AG09309 (cell line): ENCODE measurements around the gene MAZ.
A peak's percentile ranks its signal among the peaks of the same experiment; 100 is the strongest.

Source experiments
- DNase-seq: peaks from one replicate; pipeline ENCODE4 v3.0.0-alpha.2; 2010; ENCODE audit warnings: low read depth
- H3K4me3 ChIP-seq: 2 replicates; pipeline ENCODE4 v1.5.1; 2011; ENCODE audit warnings: mild to moderate bottlenecking, low read depth, low read length, moderate library complexity; ENCODE audit not compliant: control insufficient read depth
- TF ChIP-seq, protein P1 (sequence below): IDR thresholded peaks from 2 replicates; pipeline ENCODE4 v1.5.1; 2011; ENCODE audit warnings: mild to moderate bottlenecking, low read depth, low read length, inconsistent platforms; ENCODE audit not compliant: insufficient read depth, control insufficient read depth; ENCODE audit errors: missing control alignments

The MAZ gene

DNA sequence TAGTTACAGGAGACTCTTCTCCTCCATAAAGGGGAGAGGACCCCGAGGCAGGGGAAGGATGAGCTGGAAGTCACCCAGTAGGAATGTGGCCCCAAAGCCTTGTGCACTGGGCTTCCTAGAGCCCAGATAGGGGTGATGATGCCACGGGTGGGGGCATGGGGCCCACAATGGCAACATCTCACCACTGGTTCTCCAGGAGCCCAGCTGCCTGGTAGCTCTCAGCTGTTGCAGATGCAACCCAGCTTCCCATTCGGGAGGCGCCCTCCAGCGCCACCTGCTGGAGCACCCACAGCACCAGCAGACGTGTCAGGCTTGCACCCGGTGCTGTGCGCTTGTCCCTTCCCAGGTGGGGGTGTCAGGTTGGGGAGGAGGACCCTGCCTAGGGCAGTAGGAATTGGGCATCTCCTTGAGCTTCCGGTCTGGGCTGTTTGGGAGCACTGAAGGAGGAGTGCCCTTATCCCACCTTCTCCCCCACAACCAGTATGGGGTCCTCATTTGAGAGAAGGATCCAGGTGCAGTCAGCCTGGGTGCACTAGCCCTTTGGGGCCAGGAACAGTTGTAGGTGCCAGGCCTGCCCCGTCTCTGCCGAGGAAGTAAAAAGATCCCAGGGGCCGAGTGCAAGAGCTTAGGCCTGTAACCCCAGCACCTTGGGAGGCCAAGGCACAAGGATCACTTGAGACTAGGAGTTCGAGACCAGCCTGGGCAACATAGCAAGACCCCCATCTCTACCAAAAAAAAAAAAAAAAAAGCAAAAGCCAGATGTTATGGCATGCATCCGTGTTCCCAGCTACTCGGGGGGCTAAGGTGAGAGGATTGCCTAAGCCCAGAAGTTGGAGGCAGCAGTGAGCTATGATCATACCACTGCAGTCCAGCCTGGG is 42.3 kb downstream of the MAZ start:
- H3K4me3 ChIP-seq: no peak overlapping the region
- TF ChIP-seq, protein P1, sequence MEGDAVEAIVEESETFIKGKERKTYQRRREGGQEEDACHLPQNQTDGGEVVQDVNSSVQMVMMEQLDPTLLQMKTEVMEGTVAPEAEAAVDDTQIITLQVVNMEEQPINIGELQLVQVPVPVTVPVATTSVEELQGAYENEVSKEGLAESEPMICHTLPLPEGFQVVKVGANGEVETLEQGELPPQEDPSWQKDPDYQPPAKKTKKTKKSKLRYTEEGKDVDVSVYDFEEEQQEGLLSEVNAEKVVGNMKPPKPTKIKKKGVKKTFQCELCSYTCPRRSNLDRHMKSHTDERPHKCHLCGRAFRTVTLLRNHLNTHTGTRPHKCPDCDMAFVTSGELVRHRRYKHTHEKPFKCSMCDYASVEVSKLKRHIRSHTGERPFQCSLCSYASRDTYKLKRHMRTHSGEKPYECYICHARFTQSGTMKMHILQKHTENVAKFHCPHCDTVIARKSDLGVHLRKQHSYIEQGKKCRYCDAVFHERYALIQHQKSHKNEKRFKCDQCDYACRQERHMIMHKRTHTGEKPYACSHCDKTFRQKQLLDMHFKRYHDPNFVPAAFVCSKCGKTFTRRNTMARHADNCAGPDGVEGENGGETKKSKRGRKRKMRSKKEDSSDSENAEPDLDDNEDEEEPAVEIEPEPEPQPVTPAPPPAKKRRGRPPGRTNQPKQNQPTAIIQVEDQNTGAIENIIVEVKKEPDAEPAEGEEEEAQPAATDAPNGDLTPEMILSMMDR: peak; percentile 95
- DNase-seq: no peak

DNA sequence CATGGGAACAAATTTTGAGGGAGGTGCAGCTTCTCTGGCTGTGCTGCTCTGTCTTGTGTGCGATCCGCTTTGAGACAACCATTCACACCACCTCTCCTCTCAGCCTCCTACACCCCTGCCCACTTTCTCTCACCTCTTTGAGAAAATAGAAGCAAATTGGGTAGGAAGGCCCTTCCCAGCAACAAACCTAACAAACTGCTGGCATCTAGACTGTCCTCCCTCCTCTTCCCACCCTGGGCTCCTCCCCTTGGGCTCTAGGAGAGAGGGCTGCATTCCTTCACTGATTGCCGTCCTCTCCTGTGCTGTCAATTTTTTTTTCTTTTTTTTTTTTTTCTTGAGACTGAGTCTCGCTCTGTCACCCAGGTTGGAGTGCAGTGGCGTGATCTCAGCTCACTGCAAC is 43.2 kb downstream of the MAZ start:
- no peak overlapping the region for H3K4me3 ChIP-seq
- TF ChIP-seq, protein P1: no peak
- DNase-seq: no peak

DNA sequence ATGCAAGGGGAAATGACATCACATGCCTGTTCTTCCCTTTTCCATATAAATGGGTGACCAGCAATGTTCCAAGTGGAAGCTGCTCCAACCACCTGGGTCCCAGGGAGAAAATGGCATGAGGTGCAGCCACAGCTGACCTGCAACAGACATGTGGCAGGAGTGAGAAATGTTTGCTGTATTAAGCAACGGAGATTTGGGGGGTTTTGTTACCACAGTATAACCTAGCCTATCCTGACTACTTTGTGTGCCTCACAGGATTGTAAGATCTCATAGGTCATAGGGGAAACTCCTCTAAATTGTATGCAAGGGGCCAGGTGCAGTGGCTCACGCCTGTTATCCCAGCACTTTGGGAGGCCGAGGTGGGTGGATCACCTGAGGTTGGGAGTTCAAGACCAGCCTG is 44.7 kb downstream of the MAZ start:
- TF ChIP-seq, protein P1: no peak
- DNase-seq: no peak

DNA sequence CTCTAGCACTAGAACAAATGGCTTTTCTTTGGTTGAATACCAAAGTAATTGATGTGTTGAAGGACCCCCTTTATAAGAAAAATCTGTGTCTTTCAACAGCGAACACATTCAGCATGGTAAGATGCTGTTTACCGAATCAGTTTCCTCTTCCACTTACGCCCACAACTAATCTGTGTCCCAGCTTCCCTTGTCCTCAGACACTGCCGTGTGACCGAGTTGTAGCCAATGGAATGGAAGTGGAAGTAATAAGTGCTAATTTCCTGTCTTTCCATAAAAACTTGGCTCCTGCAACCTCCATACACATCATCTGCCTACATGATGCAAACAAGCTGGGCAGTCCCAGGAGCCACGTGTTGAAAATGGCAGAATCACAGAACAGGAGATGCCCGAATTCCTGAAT is 46.3 kb downstream of the MAZ start:
- no peak overlapping the region for H3K4me3 ChIP-seq
- DNase-seq: no peak
- TF ChIP-seq, protein P1: no peak

More for the DNA sequence above, 44.7 kb downstream of the MAZ start:
- no peak overlapping the region for H3K4me3 ChIP-seq

DNA sequence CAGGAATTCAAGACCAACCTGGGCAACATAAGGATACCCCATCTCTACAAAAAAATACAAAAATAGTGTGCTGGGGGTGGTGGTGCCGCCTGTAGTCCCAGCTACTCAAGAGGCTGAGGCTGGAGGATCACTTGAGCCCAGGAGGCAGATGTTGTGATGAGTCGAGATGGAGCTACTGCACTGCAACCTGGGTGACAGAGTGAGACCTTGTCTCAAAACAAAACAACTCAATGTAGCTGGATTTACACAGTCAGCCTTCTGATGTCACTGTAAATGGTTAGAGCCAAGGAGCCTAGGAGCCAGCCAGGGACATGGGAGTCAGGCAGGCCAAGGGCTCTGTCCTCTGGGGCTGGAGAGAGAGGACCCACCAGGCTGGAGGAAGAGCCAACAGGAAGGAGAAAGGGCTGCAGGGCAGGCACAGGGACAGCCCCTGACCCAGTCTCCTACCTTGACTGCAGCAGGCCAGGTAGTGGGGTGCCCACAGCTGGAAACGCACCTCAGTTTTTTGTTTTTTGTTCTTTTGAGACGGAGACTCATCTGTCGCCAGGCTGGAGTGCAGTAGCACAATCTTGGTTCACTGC is 48.3 kb downstream of the MAZ start:
- DNase-seq: no peak
- TF ChIP-seq, protein P1: no peak
- no peak overlapping the region for H3K4me3 ChIP-seq

DNA sequence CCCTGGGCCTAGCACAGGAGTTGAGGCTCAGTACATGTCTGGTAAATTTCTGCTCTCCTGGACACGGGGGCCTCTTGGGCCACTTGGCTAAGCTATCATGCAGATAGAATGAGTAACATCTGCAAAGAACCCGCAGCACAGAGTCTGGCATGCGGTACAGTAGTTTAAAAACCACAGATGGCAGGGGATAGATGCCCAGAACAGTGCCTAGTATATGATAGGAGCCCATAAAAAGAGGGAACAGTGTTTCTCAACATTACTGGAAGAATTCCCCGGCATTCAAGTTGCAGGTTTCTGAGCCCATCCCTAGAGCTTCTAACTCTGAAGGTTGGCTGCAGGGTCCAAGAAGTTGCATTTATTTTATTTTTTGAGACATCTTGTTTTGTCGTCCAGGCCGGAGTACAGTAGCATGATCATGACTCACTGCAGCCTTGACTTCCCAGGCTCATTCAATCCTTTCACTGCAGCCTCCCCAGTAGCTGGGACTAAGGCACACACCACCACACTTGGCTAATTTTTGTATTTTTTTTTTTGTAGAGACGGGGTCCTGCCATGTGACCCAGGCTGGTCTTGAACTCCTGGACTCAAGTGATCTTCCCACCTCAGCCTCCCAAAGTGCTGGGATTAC is 50.9 kb downstream of the MAZ start:
- peak; percentile 90 for DNase-seq
- H3K4me3 ChIP-seq: no peak overlapping the region
- TF ChIP-seq, protein P1: no peak
